GM19238 (cell line): ENCODE measurements around the gene DDIT3.

ENCODE experiments used
- DNase-seq: peaks from one replicate; pipeline ENCODE4 v3.0.0; 2011; ENCODE audit warnings: low spot score; ENCODE audit not compliant: insufficient read length

Gene DDIT3

DNA sequence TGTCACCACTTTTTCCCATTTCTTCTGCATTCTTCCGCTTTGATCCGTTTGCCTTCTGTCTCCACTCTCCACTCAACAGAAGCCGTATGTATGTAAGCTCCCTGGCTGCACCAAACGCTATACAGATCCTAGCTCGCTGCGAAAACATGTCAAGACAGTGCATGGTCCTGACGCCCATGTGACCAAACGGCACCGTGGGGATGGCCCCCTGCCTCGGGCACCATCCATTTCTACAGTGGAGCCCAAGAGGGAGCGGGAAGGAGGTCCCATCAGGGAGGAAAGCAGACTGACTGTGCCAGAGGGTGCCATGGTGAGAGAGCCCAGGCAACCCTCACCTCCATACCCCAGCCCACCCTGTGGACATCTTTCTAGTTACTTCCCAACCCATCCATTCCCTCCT is 52.4 kb downstream of the DDIT3 start:
- no peak for DNase-seq

DNA sequence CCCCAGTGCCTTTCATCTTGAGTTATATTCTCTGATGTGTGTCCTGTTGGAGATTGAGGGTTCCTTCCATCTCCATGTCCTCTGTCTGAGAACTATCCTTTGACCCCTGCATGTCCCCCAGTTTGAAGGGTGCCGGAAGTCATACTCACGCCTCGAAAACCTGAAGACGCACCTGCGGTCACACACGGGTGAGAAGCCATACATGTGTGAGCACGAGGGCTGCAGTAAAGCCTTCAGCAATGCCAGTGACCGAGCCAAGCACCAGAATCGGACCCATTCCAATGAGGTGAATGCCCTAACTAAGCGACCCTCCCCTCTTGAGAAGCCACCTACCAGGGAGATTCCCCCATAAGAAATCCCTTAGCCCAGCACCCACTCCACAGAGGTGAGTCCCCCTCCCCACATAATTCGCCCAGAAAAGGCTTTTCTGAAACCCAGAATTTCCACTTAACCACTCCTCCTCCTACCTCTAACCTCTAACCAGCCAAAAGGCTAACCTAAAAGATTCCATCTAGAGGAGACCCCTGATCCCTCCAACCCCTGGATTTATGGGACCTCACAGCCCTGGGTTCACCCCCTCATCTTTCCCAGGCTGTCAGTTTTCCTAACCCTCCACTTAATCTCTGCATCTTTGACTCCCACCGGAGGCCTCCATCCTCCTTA is 53.0 kb downstream of the DDIT3 start:
- DNase-seq = no peak
